NCI-H2227 (cell line): Measurements from ENCODE around the gene MAN2B2.
"Not testable (repeated sequence)": the region's sequence is repeated elsewhere in the genome, so short reads cannot be mapped to it uniquely, and the experiment has no call there.

Experiments used
- DNase-seq: peaks from one replicate; lab custom pipeline; 2025; ENCODE audit not compliant: unreplicated experiment; lab: John Stamatoyannopoulos, UW

Gene MAN2B2

DNA sequence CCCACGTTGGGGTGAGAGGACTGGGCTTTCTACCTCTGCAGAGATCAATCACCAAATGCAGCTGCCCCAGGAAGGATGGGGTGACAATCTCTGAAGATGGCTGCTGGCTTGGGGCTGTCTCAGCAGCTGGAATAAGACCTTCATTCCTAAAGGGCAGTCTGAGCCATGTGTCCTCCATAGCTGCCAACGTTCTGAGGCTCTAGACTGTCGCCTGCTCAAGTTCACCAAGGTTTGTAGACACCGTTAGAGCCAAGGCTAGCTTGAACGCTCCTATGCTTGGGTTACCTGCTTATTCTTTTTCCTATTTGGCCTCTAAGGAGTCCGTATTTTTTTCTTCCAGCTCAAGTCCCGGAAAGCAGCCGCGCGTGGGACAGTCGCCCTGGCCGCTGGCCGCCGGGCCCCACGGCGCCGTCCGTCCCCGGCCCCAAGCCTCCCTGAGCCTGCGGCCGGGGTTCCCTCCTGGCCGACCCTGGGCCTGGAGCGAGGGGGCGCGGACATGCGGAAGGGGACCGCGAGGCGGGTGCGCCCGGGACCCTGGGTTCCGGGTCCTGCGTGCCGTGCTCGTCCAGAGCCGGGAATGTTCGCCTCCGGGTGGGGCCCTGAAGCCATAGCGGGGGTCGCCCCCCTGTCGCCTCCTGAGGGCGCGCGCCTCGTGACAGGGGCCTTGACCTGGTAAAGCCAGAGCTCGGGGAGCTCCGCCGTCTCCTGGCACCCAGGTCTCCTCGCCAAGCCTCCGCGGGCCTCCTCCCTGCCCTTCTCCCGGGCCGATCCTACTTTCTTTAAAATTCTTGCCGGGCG, 88.8 kb downstream of the MAN2B2 start:
- DNase-seq = no peak

DNA sequence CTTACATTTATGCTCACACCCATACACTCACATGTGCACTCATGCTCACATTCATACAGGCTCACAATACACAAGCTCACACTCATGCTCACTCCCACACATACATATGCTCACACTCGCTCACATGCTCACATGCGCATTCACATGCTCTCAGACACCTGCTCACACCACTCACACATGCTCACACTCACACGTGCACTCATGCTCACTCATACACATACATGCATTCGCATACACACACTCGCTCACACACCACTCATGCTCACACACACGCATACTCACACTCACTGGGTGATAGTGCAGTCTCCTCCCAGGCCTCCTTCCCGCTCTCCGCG, 90.3 kb downstream of the MAN2B2 start:
- DNase-seq = no peak

DNA sequence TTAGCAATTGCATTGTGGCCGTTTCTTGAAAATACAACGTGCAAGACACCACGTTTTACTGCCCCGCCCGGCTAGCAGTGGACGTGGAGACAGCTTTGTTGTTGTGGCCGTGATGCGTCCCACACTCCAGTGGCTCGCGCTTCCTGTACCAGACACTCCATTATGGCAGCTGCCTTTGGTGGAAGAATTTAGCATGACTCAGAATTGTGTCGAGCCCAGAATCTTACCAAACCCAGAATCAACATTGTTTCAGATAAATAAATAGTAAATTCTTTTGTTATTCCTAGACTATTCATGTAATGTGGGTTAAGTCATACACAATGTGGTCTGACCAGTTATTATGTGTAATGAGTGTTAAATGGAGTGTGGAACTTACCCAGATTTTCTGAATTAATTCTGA, 93.4 kb downstream of the MAN2B2 start:
- DNase-seq = no peak

DNA sequence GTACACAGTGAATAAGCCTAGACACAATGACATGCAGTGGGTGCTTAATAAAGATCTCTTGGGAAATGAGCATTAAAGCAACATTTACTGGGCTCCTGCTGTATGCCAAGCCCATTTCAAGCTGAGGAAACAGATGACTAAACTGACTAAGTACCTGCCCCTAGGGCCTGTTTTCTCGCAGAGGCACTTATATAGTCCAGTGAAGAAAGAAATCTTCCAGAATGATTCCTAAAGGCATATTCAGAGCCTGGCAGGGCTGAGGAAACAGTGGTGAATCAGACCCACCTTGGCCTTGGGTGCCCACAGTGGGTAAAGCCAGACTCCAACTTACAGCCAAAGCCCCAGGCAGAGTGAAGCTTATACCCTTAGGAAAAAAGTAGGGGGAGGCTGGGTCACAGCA, 96.7 kb downstream of the MAN2B2 start:
- DNase-seq = no peak

DNA sequence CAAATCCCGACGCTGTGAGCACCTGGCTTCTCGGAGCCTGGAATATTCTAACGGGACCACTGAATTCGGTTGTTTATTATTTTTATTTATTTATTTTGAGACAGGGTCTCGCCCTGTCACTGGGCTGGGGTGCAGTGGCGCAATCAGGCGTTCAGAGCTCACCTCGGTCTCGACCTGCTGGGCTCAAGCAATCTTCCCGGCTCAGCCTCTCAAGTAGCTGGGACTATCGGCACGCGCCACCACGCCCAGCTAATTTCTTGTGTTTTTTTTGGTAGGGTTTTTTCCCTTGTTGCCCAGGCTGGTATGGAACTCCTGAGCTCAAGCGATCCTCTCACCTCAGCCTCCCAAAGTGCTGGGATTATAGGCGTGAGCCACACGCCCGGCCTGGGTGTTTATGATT, 97.1 kb downstream of the MAN2B2 start:
- DNase-seq = no peak

DNA sequence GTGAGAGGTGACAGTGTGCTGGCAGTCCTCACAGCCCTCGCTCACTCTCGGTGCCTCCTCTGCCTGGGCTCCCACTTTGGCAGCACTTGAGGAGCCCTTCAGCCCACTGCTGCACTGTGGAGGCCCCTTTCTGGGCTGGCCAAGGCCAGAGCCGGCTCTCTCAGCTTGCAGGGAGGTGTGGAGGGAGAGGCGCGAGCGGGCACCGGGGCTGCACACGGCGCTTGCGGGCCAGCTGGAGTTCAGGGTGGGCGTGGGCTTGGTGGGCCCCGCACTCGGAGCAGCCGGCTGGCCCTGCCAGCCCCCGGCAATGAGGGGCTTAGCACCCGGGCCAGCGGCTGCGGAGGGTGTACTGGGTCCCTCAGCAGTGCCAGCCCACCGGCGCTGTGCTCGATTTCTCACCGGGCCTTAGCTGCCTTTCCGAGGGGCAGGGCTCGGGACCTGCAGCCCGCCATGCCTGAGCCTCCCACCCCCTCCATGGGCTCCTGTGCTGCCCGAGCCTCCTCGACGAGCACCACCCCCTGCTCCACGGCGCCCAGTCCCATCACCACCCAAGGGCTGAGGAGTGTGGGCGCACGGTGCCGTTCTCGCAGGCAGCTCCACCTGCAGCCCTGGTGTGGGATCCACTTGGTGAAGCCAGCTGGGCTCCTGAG, 97.7 kb downstream of the MAN2B2 start:
- not testable (repeated sequence) for DNase-seq
